Measurements from ENCODE around the gene SETD1B. TPM values are rescaled to one million over a fixed set of nuclear protein-coding genes. Genes with fewer than 3 reads are reported as not detected.

The SETD1B gene
- total and polyA plus RNA-seq, 2 of the 4 experiments (the other 2 are of a cell fraction) = 0.90 to 5.1 TPM

DNA sequence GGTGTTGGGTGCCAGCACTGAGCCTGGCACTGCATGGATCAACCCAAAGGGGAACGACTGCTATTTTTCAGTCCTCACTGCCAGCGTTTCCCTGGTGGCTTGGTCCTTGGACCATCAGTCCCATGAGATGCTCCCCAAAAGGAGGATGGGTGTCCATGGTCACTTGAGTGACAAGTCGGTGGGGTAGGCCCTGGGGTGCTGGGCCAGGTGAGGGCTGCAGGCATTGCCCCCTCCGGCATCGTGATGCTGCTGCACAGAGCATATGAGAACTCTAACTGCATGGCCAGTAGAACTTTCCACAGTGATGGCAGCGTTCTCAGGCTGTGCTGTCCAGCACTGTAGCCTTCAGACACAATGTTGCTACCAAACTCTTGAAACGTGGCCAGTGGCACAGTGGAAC is 16.2 kb downstream of the SETD1B start:
- Histone ChIP-seq H3K23ac (ENCODE audit: low read depth, low read length) (no peak overlapping the region), H3K4me1 (ENCODE audit: control insufficient read depth, insufficient read depth, low read length) (no peaks in the 10 kb centered on the region), H3K56ac (ENCODE audit: extremely low read depth, insufficient read depth, low read length) (no peak overlapping the region), H4K5ac (ENCODE audit: low read depth, low read length) (no peak overlapping the region), H4K8ac (ENCODE audit: low read depth in 2 of 2, low read length in 2 of 2) (no peak overlapping the region), H3K79me1 (ENCODE audit: low read depth in 1 of 2, low read length in 2 of 2) (peaks cover 24 to 63% of the 10 kb centered on the region in 2 experiments), H3K9me3 (ENCODE audit: control insufficient read depth, insufficient read depth, low read length) (no peaks in the 10 kb centered on the region), H3K9ac (ENCODE audit: low read depth, low read length) (no peak overlapping the region), H2BK5ac (ENCODE audit: low read depth, low read length, poor library complexity, severe bottlenecking) (no peak overlapping the region), H3K4me2 (ENCODE audit: low read depth, low read length) (no peak overlapping the region), H2BK120ac (ENCODE audit: low read depth, low read length) (no peak overlapping the region), H3K4ac (ENCODE audit: low read depth, low read length) (no peak overlapping the region), H3K9me1 (ENCODE audit: insufficient read depth, low read length) (no peaks in the 10 kb centered on the region), H3K18ac (ENCODE audit: low read depth, low read length) (no peak overlapping the region), H3K27ac (ENCODE audit: insufficient read depth, low read length) (no peak overlapping the region), H3K4me3 (ENCODE audit: insufficient read depth, low read depth, low read length) (no peak overlapping the region), H3K14ac (replicated peaks; ENCODE audit: low read depth, low read length) (no peak overlapping the region), H4K91ac (ENCODE audit: insufficient read depth, low read depth, low read length) (no peak overlapping the region), H2BK15ac (ENCODE audit: low read depth, low read length) (no peak overlapping the region), H2AK9ac (replicated peaks; ENCODE audit: low read depth, low read length, poor library complexity) (no peak overlapping the region), H2BK20ac (ENCODE audit: low read depth, low read length) (no peak overlapping the region), H2AFZ (replicated peaks; ENCODE audit: low read length, poor library complexity) (no peak overlapping the region), H4K20me1 (ENCODE audit: insufficient read depth, low read length) (peaks cover 4% of the 10 kb centered on the region), H2AK5ac (ENCODE audit: low read depth, low read length) (no peak overlapping the region; the same call in 1 of the 2 replicates), H3K36me3 (ENCODE audit: control insufficient read depth, insufficient read depth, low read length) (peaks cover 66% of the 10 kb centered on the region), H3K27me3 (ENCODE audit: control insufficient read depth, insufficient read depth, low read length) (no peaks in the 10 kb centered on the region)
- no peak for TF ChIP-seq NFE2L2 (IDR thresholded peaks at IDR 0.05; ENCODE audit: low read depth, low read length)
- TF ChIP-seq POLR2A (IDR thresholded peaks at IDR 0.05; ENCODE audit: low read depth, low read length) = no peak
- TF ChIP-seq RAD21 (IDR thresholded peaks at IDR 0.05; ENCODE audit: low read length) = no peak
- ATAC-seq (ENCODE audit: low read depth) (no peak), DNase-seq (no peak)
- CTCF ChIA-PET = interaction anchor here (0.9 kb wide), 1 partner anchor 8 kb away, joined by 3 read pairs; no protein-coding TSS in a partner anchor
- 100% methylated on average over 4 of the region's 7 CpGs; no CpG with 5 or more reads in 1 of the 2 experiments for WGBS, 2 experiments (ENCODE audit: extremely low coverage in 2 of 2, insufficient read length in 1 of 2)
- no TSS peak for BruUV-seq (replicated peaks)
- intact Hi-C loops (cut with micrococcal nuclease) (no loop called here), in situ Hi-C loops (cut with MboI; ENCODE audit: low sequenced_read_pairs) (no loop called here), dilution Hi-C loops (cut with HindIII; ENCODE audit: low sequenced_read_pairs, unreplicated experiment) (no loop called here)
- POLR2A ChIA-PET (ENCODE audit: unreplicated experiment) = no interaction called here

Data from IMR-90 (cell line).